Dendritic cell treated with granulocyte-macrophage colony-stimulating factor and Interleukin-4, amounts not matched to agents 40 ng/mL and 50 ng/mL, for 4 days (primary cell): Measurements from ENCODE around the gene CLIP4.
"Not testable (repeated sequence)": the region's sequence is repeated elsewhere in the genome, so short reads cannot be mapped to it uniquely, and the experiment has no call there.

ENCODE experiments used
- H3K27ac Mint-ChIP-seq: one replicate; pipeline ENCODE4 v1.8.0; 2022; ENCODE audit warnings: mild to moderate bottlenecking, mixed read lengths
- H3K27me3 Mint-ChIP-seq: one replicate; pipeline ENCODE4 v1.8.0; 2022; ENCODE audit warnings: mild to moderate bottlenecking, mixed read lengths
- H3K36me3 Mint-ChIP-seq: one replicate; pipeline ENCODE4 v1.8.0; 2022; ENCODE audit warnings: low read depth, mixed read lengths
- H3K4me1 Mint-ChIP-seq: one replicate; pipeline ENCODE4 v1.8.0; 2022; ENCODE audit warnings: low read depth, mixed read lengths
- H3K4me3 Mint-ChIP-seq: one replicate; pipeline ENCODE4 v1.8.0; 2022; ENCODE audit warnings: mild to moderate bottlenecking, moderate library complexity, mixed read lengths
- H3K9me3 Mint-ChIP-seq: one replicate; pipeline ENCODE4 v1.8.0; 2022; ENCODE audit warnings: mixed read lengths
- intact Hi-C: fragments of 100-400 bp; cut with micrococcal nuclease; formaldehyde crosslinking; loops from one replicate; pipeline ENCODE4 v1.15.0; 2022

The CLIP4 gene

DNA sequence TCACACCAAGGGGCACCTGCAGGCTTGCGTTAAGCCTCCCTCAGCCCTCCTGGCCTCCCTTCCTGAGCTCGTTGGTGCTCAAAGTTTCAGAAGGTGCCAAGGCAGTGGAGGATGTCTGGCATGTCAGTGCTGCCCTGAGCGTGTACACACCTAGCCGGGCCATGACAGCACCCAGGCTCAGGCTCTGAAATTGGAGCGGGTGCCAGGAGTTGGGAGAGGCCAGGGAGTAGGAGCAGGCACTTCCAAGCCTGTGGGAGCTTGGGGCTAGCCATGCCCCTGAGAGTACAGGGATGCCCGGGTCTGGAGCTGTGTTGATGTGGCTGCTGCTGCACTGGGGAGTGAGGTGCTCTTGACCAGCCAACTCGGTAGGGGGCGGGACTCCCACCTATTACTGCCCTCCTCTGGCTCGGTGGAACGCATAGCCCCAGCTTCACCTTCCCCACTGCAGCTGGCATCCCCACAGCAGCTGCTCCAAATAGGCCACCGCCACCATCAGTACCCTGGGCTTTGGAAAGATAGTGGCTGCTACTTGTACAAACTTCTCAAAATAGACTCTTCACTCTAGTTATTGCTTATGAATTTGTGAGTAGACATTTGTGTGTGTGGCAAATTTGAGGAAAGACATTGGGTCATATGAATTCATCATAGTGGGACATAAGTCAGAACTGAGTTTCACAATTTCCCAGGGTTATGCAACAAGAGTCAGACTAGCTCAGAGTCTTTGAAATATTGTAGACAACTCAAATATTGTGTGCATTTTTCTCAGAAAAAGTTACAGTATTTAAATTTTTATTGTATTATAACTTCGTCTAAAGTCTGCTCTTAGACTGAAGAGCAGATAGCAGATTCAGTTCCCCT, 34.1 kb upstream of the CLIP4 start:
- H3K27me3 Mint-ChIP-seq = no peaks in the 10 kb centered on the region
- H3K27ac Mint-ChIP-seq = no peak overlapping the region
- no peaks in the 10 kb centered on the region for H3K36me3 Mint-ChIP-seq
- peaks cover 15% of the 10 kb centered on the region for H3K9me3 Mint-ChIP-seq
- intact Hi-C loops = no loop called here
- no peak overlapping the region for H3K4me3 Mint-ChIP-seq
- H3K4me1 Mint-ChIP-seq = peaks cover 14% of the 10 kb centered on the region

DNA sequence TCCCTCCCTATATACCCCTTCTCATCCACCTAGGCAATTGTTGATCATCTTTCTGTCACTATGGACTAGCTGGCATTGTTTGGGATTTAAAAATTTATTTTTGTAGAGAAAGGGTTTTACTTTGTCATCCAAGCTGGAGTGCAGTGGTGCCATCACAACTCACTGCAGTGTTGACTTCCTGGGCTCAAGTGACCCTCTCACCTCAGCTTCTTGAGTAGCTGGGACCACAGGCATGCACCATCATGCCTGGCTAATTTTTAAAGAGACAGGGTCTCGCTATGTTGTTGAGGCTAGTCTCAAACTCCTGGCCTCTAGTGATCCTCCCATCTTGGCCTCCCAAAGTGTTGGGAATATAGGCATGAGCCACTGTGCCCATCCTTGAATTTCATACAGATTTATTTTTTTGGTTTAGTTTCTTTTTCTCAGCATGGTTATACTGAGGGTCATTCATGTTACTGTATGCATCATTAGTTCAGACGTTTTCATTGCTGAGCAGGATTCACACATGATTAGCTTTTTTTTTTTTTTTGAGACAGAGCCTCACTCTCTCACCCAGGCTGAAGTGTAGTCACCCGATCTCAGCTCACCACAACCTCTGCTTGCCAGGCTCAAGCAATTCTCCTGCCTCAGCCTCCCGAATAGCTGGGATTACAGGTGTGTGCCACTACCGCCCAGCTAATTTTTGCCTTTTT, 32.3 kb upstream of the CLIP4 start:
- H3K27ac Mint-ChIP-seq = no peak overlapping the region
- peaks cover 15% of the 10 kb centered on the region for H3K9me3 Mint-ChIP-seq
- intact Hi-C loops = no loop called here
- no peaks in the 10 kb centered on the region for H3K27me3 Mint-ChIP-seq
- H3K4me1 Mint-ChIP-seq = peaks cover 14% of the 10 kb centered on the region
- no peaks in the 10 kb centered on the region for H3K36me3 Mint-ChIP-seq
- no peak overlapping the region for H3K4me3 Mint-ChIP-seq

DNA sequence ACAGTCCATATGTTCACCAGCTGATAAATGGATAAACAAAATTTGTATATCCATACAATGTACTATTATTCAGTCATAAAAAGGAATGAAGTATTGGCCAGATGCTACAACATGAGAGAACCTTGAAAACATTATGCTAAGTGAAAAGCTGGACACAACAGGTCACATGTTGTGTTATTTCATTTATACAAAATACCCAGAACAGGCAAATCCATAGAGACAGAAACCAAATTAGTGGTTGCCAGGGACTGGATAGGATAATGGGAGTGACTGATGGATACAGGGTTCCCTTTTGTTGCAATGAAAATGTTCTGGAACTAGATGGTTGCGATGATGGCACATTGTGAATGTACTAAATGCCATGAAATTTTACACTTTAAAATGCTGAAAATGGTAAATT, 30.7 kb upstream of the CLIP4 start:
- H3K36me3 Mint-ChIP-seq = no peaks in the 10 kb centered on the region
- no peaks in the 10 kb centered on the region for H3K27me3 Mint-ChIP-seq
- H3K4me1 Mint-ChIP-seq = peaks cover 14% of the 10 kb centered on the region
- no peak overlapping the region for H3K27ac Mint-ChIP-seq
- peaks cover 8% of the 10 kb centered on the region for H3K9me3 Mint-ChIP-seq
- H3K4me3 Mint-ChIP-seq = no peak overlapping the region
- intact Hi-C loops = no loop called here

DNA sequence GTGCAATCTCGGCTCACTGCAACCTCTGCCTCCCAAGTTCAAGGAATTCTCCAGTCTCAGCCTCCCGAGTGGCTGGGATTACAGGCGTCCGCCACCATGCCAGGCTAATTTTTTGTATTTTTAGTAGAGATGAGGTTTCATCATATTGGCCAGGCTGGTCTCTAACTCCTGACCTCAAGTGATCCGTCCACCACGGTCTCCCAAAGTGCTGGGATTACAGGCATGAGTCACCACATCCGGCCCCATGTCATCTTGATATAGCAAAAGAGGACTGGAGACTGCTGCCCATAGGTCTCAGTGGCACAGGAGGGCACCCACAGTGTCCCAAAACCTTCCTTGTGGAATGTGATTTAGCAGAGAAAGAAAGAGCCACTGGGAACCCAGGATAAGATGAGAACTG, 24.9 kb upstream of the CLIP4 start:
- H3K4me3 Mint-ChIP-seq, H3K27ac Mint-ChIP-seq, intact Hi-C loops, H3K4me1 Mint-ChIP-seq, H3K27me3 Mint-ChIP-seq, H3K36me3 Mint-ChIP-seq, H3K9me3 Mint-ChIP-seq: not testable (repeated sequence)

DNA sequence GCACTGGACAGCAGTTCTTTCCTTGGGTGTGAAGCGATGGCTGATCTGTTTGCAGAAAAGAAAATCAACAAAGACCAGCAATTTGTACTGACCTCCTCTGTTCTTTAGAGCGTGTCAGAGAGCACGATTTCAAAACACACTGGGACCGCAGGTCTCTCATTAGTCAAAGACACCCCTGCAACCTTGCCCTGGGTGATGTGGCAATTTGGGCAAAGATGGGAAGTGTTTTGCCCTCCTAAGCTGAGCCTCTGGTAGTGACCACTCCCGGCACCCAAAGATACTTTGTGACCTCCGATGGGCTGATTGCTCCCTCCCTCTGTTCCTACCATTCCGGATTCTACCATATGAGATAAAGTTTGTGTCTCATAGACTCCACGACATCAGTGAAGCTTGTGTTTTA, 18.2 kb upstream of the CLIP4 start:
- H3K9me3 Mint-ChIP-seq = no peaks in the 10 kb centered on the region
- H3K27me3 Mint-ChIP-seq = peaks cover 2% of the 10 kb centered on the region
- no peak overlapping the region for H3K4me3 Mint-ChIP-seq
- no peaks in the 10 kb centered on the region for H3K36me3 Mint-ChIP-seq
- intact Hi-C loops = no loop called here
- H3K4me1 Mint-ChIP-seq = no peaks in the 10 kb centered on the region
- H3K27ac Mint-ChIP-seq = no peak overlapping the region

DNA sequence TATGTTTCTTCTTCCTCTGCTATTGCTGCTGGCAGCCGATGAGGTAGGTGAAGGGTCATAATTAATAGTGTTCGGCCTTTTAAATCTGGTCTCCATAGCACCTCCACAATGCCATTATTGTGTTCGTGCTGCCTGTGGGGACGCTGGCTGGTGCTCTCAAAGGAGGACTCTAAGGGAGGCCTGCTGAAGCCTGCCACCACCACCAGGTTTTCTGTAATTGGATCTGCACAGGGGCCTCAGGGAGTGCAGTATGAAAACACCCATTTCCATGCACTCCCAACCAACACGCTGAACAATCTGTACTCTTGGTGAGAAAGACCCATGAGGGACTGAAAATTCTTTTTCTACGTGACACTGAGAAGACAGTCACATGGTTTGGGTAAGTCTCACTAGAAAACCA, 17.6 kb upstream of the CLIP4 start:
- Mint-ChIP-seq H3K27me3 (peaks cover 2% of the 10 kb centered on the region), H3K9me3 (no peaks in the 10 kb centered on the region), H3K36me3 (no peaks in the 10 kb centered on the region), H3K4me3 (no peak overlapping the region), H3K27ac (no peak overlapping the region), H3K4me1 (no peaks in the 10 kb centered on the region)
- intact Hi-C loops = no loop called here

DNA sequence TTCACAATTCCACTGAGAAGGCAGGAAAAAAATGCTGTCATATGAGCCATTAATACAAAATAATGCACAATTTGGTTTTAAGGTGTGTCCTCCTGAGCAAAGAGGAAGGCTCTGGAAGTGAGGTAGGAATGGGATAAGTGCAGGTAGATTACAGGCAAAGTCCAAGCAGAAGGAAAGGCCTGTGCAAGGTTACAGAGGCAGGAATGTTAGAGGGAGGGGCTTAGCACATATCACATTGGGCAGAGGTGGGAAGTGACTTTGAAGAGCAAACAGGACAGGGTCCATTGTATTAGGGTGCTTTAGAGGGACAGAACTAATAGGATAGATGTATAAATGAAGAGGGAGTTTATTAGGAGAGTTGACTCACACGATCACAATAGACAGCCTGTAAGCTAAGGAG, 14.7 kb upstream of the CLIP4 start:
- H3K4me1 Mint-ChIP-seq = no peaks in the 10 kb centered on the region
- no peaks in the 10 kb centered on the region for H3K9me3 Mint-ChIP-seq
- intact Hi-C loops = no loop called here
- no peak overlapping the region for H3K4me3 Mint-ChIP-seq
- H3K36me3 Mint-ChIP-seq = no peaks in the 10 kb centered on the region
- no peaks in the 10 kb centered on the region for H3K27me3 Mint-ChIP-seq
- no peak overlapping the region for H3K27ac Mint-ChIP-seq

DNA sequence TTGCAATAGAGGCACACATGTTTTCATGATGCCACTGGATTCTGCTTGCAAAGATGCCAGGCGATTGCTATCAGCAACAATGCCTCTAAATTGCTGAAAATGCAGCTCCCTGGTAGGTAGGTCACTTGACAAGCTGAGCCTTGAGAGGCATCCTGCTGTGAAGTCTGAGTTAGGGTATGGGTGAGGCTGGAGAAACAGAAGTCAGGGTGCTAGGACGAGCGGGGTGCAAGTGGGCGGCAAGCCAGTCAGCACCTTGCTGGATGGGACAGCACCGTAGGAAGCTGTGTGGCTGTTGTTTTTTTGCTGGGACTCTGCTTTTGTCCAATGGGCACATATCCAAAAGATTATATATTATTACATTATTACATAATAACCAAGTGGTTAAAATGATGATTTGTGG, 10.5 kb upstream of the CLIP4 start:
- no peaks in the 10 kb centered on the region for H3K4me1 Mint-ChIP-seq
- intact Hi-C loops = no loop called here

DNA sequence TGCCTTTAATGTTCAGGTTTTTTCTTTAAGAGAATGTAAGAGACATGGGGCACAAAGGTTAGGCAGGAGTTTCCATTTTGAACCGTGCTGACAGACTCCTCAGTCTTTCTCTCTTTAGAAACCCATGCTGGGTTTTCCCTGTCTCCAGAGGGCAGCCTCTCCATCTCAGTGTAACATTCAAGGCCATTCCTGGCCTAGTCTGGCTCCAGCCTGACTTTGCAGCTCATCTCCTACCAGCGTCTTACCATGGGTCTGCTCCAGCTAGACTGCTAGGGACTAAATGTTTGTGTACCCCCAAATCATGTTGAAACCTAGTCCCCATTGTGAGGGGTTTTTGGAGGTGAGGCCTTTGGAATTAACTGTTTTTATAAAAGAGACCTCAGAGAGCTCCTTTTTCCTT, 9.8 kb upstream of the CLIP4 start:
- Mint-ChIP-seq H3K4me1 (no peaks in the 10 kb centered on the region), H3K9me3 (no peaks in the 10 kb centered on the region), H3K27me3 (no peaks in the 10 kb centered on the region), H3K36me3 (no peaks in the 10 kb centered on the region), H3K27ac (no peak overlapping the region), H3K4me3 (no peak overlapping the region)
- intact Hi-C loops = no loop called here

More for the DNA sequence above, 10.5 kb upstream of the CLIP4 start:
- Mint-ChIP-seq H3K27ac (no peak overlapping the region), H3K4me3 (no peak overlapping the region), H3K27me3 (no peaks in the 10 kb centered on the region), H3K9me3 (no peaks in the 10 kb centered on the region), H3K36me3 (no peaks in the 10 kb centered on the region)

DNA sequence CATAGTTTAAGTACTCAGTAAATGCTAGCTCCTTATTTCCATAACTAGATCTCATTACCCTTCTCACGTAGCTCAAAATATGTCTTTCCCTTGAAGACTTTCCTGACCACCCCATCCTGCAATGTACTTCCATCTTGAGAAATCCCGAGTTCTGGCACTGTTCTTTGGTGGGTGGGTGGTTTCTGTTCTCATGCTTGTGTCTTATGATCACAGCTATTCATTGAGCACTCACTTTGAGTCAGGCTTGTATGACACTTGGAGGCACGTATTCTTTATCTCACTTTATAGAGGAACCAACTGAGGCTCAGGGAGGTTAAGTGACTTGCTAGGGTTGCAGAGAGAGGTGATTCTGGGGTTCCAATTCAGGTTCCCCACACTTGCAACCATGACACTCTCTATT, 9.0 kb upstream of the CLIP4 start:
- Mint-ChIP-seq H3K27ac (no peak overlapping the region), H3K9me3 (no peaks in the 10 kb centered on the region), H3K4me1 (no peaks in the 10 kb centered on the region), H3K36me3 (no peaks in the 10 kb centered on the region), H3K4me3 (no peak overlapping the region), H3K27me3 (no peaks in the 10 kb centered on the region)
- intact Hi-C loops = no loop called here

DNA sequence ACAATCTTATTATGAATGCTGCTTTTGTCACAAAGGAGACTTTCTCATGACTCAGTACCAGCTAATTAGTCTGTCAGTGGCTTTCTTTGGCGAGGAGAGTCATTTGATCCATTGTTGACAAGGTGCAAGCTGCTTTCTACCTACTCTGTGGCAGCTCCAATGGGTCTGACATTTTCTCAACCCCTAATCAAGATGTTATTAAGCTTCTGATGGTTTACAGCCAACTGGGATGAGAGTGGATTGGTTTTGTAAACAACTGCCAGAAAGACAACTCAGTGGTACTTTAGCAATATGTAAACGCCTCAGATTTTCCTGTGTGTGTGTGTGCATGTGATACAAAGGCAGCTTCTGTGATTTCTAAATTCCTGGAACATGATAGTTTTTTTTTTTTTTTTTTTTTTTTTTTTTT, 8.2 kb upstream of the CLIP4 start:
- no peaks in the 10 kb centered on the region for H3K36me3 Mint-ChIP-seq
- intact Hi-C loops = no loop called here
- H3K4me3 Mint-ChIP-seq = no peak overlapping the region
- no peaks in the 10 kb centered on the region for H3K4me1 Mint-ChIP-seq
- H3K27ac Mint-ChIP-seq = no peak overlapping the region
- no peaks in the 10 kb centered on the region for H3K27me3 Mint-ChIP-seq
- H3K9me3 Mint-ChIP-seq = no peaks in the 10 kb centered on the region

DNA sequence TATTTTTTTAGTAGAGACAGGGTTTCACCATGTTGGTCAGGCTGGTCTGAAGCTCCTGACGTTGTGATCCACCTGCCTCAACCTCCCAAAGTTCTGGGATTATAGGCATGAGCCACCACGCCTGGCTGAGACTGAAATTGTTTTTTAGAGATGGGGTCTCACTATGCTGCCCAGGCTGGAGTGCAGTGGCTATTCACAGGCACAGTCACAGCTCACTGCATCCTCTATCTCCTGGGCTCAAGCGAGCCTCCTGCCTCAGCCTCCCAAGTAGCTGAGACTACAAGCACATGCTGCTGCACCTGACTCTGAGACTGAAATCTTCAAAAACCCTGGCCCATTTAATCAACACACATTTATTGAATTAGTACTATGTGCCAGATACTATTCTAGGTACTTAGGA, 7.7 kb upstream of the CLIP4 start:
- H3K27ac Mint-ChIP-seq, H3K4me1 Mint-ChIP-seq, H3K4me3 Mint-ChIP-seq, H3K36me3 Mint-ChIP-seq, intact Hi-C loops, H3K27me3 Mint-ChIP-seq, H3K9me3 Mint-ChIP-seq: not testable (repeated sequence)

DNA sequence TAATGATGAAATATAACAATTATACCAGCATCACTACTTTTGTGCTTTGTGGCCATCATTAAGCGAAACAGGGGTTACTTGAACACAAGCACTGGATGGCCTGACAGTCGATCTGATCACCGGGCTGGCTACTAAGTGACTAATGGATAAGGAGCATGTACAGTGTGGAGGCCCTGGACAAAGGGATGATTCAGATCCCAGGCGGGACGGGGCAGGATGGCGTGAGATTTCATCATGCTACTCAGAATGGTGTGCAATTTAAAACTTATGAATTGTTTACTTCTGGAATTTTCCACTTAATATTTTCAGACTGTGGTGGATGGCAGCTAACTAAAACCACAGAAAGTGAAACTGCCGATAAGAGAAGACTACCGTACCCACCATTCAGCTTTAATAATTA, 7.0 kb upstream of the CLIP4 start:
- Mint-ChIP-seq H3K4me3 (no peak overlapping the region), H3K27ac (no peak overlapping the region), H3K36me3 (no peaks in the 10 kb centered on the region), H3K27me3 (no peaks in the 10 kb centered on the region), H3K9me3 (no peaks in the 10 kb centered on the region), H3K4me1 (peaks cover 7% of the 10 kb centered on the region)
- intact Hi-C loops = no loop called here

DNA sequence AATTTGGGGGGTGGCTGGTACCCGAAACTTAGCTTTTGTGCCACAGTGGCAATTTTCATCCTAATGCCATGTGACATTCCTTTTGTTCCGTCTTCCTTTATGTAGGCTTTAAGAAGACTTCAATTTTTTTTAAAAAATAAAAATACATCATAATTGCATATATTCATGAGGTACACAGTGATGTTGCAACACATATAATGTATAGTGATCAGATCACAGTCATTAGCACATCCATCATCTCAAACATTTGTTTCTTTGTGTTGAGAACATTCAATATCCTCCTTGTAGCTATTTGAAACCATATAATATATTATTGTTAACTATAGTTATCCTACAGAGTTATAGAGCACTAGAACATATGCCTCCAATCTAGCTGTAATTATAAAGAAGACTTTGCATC, 6.0 kb upstream of the CLIP4 start:
- Mint-ChIP-seq H3K9me3 (no peaks in the 10 kb centered on the region), H3K4me1 (peaks cover 17% of the 10 kb centered on the region), H3K27me3 (no peaks in the 10 kb centered on the region), H3K27ac (no peak overlapping the region), H3K4me3 (no peak overlapping the region), H3K36me3 (no peaks in the 10 kb centered on the region)
- intact Hi-C loops = no loop called here
